ENCODE results near the gene MPZL2.
A peak's percentile ranks its signal among the peaks of the same experiment; 100 is the strongest.

Gene MPZL2

DNA sequence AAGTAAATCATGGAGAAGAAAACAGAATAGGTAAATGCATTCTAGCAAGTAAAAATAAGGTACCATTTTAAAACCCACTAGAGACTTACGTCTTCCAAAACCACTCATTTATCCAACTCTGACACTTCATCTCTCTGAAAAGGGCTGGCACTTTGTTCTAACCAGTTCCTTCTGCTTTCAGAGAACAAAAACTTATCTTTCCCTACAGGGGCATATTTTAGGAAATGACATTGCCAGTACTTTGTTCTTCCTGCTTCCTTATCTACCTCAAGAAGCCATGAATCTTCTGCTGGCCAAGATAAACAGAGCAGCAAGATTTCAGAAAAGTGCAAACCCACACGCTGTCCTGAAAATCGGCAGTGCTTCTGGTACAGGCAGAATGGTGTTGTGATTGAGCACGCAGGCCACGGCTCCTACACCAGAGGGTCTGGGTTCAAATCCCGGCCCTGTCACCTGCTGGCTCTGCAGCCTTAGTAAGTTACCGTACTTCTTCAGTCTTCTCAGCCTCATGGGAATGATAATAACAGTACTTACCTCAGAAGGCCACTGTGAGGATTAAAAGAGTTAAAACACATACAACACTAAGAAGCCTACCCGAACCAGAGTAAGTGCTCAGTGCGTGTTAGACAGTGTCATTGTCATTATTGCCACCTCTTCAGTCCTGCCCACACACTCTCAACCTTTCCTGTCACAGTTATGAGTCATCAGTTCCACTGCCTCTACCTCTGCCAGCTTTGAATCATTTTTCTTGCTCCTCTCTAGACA lies 22.9 kb downstream of the MPZL2 start:
- no peak for DNase-seq (ENCODE audit: low spot score)

GRCh38 chr11:118239509-118240205 lies 24.4 kb downstream of the MPZL2 start:
- no peak for DNase-seq (ENCODE audit: low spot score)

GRCh38 chr11:118238929-118239328 lies 25.2 kb downstream of the MPZL2 start:
- DNase-seq (ENCODE audit: low spot score): no peak

GRCh38 chr11:118238421-118238820 lies 25.7 kb downstream of the MPZL2 start:
- no peak for DNase-seq (ENCODE audit: low spot score)

GRCh38 chr11:118236170-118236569 lies 27.9 kb downstream of the MPZL2 start:
- DNase-seq (ENCODE audit: low spot score): no peak

DNA sequence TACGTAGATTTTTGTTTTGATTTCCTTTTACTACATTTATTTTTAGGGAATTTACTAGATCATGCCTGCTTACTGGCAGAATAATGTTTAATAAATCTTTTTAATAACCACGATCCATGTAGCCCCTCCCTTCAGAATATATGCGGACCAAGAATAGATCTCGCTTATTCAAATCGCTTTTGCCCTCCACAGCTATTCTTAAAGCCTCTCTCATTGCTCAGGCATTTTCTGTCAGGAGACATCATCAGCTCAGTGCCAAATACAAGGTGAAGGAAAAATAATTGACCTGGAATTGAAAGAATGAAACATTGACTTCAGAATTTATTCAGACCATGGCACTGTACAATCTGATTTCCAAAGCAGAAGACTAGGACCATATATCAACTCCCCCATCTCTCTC lies 29.3 kb downstream of the MPZL2 start:
- no peak for DNase-seq (ENCODE audit: low spot score)

GRCh38 chr11:118233850-118234249 lies 30.2 kb downstream of the MPZL2 start:
- DNase-seq (ENCODE audit: low spot score): no peak

GRCh38 chr11:118233377-118233776 lies 30.7 kb downstream of the MPZL2 start:
- DNase-seq (ENCODE audit: low spot score): no peak

DNA sequence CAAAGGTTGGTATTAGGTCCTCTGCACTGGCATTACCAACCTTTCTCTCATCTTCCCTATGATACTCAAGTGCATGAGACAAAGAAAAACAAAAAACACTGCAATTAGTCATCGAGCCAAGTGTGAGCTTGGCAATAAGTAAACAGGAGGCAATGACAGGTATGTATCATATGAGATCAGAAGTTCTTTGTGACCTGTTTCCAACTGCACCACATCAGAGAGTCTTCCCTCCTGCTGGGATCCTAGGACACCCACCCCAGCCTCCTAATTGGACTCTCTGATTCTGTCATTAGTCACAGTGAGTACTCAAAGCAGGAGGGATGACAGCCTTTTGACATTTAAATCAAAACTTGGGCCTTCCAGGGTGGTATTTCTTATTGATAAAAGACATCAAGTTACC lies 31.4 kb downstream of the MPZL2 start:
- no peak for DNase-seq (ENCODE audit: low spot score)

GRCh38 chr11:118231461-118231860 lies 32.6 kb downstream of the MPZL2 start:
- no peak for DNase-seq (ENCODE audit: low spot score)

GRCh38 chr11:118230088-118230487 lies 34.0 kb downstream of the MPZL2 start:
- no peak for DNase-seq (ENCODE audit: low spot score)

- peak; percentile 10 for DNase-seq (ENCODE audit: low spot score)
Measured at GRCh38 chr11:118229274-118229847, 34.7 kb downstream of the MPZL2 start.

GRCh38 chr11:118227865-118228785 lies 36.0 kb downstream of the MPZL2 start:
- no peak for DNase-seq (ENCODE audit: low spot score)

DNA sequence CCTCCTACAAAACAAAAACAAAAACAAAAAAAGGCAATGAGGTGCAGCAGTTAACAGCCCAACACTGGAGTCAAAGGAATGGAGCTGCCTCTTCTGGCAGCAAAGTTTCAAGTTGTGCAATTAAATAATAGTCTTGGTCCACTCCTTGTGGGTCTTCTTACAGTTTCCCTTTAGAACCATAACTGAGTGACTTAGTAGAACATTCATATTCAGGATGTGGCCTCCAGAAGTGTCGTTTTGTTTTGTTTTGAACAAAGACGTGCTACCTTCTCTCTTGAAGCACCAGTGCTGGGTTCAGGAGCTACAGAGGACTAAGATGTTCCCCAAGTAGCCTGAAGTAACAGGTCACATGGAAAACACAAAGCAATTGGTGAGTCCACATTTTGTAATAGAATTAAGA lies 37.3 kb downstream of the MPZL2 start:
- DNase-seq (ENCODE audit: low spot score): no peak

- DNase-seq (ENCODE audit: low spot score): no peak
Measured at GRCh38 chr11:118226296-118226695, 37.8 kb downstream of the MPZL2 start.

DNA sequence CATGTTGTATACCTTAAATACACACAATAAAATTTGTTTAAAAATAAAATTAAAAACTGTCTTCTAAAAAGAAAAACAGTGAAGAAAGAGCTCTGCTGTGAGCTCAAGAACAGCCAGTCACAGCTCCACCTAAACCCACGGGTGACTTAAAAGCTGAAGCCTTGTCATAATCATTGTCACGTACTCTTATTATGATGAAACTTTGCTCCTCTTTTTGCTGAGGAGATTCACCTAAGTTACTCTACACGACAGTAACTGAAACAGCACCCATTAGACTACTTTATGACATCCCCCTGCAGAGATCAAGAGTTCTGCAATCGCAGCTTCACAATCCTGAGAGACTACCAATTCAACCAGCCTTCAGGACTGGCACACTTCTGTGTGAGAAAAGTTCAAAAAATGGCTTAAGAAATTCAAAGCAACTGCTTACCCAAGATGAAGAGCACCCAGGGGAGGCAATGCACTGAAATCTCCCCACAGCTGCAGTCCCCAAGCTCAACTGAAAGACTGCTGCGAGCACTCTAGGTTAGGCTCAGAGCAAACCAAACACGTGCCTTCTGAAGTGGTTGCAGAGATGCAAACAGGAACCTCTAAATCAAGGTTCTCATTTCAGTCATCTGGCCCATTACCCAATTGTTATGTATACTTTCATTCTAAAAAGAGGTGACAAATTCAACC lies 39.4 kb downstream of the MPZL2 start, which contains the start of gene JAML:
Gene JAML (minus strand): TSS at position 501 of the 678 bp plus-strand sequence. CDS start 10,145 bp downstream, outside the sequence.
- DNase-seq (ENCODE audit: low spot score): no peak

- DNase-seq (ENCODE audit: low spot score): no peak
Measured at GRCh38 chr11:118223992-118224391, 40.1 kb downstream of the MPZL2 start.

- no peak for DNase-seq (ENCODE audit: low spot score)
Measured at GRCh38 chr11:118223570-118223969, 40.5 kb downstream of the MPZL2 start.

- DNase-seq (ENCODE audit: low spot score): no peak
Measured at GRCh38 chr11:118222437-118222836, 41.7 kb downstream of the MPZL2 start.

DNA sequence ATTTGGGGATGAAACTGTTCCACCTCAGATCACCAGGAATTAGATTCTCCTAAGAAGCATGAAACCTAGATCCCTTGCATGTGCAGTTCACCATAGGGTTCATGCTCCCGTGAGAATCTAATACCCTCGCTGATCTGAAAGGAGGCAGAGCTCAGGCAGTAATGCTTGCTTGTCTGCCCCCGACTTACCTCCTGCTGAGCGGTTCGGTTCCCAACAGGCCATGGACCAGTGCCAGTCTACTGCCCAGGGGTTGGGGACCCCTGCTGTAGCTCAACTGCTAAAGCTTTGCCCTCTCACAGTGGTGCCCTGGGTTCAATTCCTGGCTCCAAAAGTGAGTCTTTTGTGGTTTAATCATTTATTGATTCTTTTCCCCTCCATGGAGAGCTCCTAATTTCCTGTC lies 42.7 kb downstream of the MPZL2 start:
- no peak for DNase-seq (ENCODE audit: low spot score)

- no peak for DNase-seq (ENCODE audit: low spot score)
Measured at GRCh38 chr11:118219732-118220131, 44.4 kb downstream of the MPZL2 start.
